GM06990 (cell line): Measurements from ENCODE around the gene TUB.

Experiments used
- DNase-seq: peaks from one replicate; pipeline ENCODE4 v3.0.0-alpha.2; 2011; ENCODE audit not compliant: insufficient read length; ENCODE audit errors: extremely low read depth
- H3K27me3 ChIP-seq: replicated peaks from 2 replicates; pipeline ENCODE4 v1.6.0; 2011; ENCODE audit warnings: low read length; ENCODE audit not compliant: control insufficient read depth, insufficient read depth
- H3K36me3 ChIP-seq: 2 replicates; pipeline ENCODE4 v1.5.1; 2011; ENCODE audit warnings: low read length; ENCODE audit not compliant: control insufficient read depth, insufficient read depth
- H3K4me3 ChIP-seq: replicated peaks from 2 replicates; pipeline ENCODE4 v1.5.1; 2011; ENCODE audit warnings: low read depth, mild to moderate bottlenecking, control low read depth, low read length
- TF ChIP-seq, protein P1 (sequence below): IDR thresholded peaks from 2 replicates; pipeline ENCODE4 v1.5.1; 2011; ENCODE audit warnings: low read length, control low read depth, mild to moderate bottlenecking, inconsistent platforms; ENCODE audit not compliant: insufficient read depth, poor library complexity, severe bottlenecking

Gene TUB

GRCh38 chr11:8086571-8086970 is 5.6 kb downstream of the TUB start:
- DNase-seq, result no peak
- H3K4me3 ChIP-seq, result no peak overlapping the region
- peaks cover 2% of the 10 kb centered on the region; the same call in 1 of the 2 replicates for H3K27me3 ChIP-seq
- no peaks in the 10 kb centered on the region for H3K36me3 ChIP-seq
- TF ChIP-seq, protein P1, sequence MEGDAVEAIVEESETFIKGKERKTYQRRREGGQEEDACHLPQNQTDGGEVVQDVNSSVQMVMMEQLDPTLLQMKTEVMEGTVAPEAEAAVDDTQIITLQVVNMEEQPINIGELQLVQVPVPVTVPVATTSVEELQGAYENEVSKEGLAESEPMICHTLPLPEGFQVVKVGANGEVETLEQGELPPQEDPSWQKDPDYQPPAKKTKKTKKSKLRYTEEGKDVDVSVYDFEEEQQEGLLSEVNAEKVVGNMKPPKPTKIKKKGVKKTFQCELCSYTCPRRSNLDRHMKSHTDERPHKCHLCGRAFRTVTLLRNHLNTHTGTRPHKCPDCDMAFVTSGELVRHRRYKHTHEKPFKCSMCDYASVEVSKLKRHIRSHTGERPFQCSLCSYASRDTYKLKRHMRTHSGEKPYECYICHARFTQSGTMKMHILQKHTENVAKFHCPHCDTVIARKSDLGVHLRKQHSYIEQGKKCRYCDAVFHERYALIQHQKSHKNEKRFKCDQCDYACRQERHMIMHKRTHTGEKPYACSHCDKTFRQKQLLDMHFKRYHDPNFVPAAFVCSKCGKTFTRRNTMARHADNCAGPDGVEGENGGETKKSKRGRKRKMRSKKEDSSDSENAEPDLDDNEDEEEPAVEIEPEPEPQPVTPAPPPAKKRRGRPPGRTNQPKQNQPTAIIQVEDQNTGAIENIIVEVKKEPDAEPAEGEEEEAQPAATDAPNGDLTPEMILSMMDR, result no peak

GRCh38 chr11:8087185-8087584 is 6.2 kb downstream of the TUB start:
- Histone ChIP-seq H3K36me3 (no peaks in the 10 kb centered on the region), H3K27me3 (no peaks in the 10 kb centered on the region; the same call in 1 of the 2 replicates), H3K4me3 (no peak overlapping the region)
- TF ChIP-seq, protein P1, result peak; percentile 40
- DNase-seq, result no peak

DNA sequence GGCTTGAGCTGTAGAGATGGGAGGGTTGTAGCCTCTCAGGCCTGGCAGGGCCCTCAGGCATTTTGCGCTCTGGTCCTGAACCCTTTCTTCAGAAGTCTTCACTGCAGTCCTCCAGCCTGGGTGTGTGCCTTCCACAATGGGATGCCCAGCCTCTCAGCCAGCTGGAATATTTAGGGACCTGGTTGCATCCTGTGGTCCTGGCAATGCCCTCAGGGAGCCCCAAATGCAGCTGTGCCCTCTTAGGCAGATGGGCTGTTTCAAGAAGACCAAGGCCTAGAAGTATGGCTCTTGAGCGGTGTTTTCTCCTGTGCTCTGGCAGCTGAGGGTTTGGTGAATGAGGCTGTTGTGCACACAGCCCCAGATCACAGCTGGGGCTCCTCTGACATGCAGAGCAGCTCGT is 6.7 kb downstream of the TUB start:
- DNase-seq, result no peak
- no peak overlapping the region for H3K4me3 ChIP-seq
- no peaks in the 10 kb centered on the region for H3K36me3 ChIP-seq
- TF ChIP-seq, protein P1, result no peak
- no peaks in the 10 kb centered on the region; the same call in 1 of the 2 replicates for H3K27me3 ChIP-seq

- DNase-seq, result no peak
- Histone ChIP-seq H3K36me3 (no peaks in the 10 kb centered on the region), H3K27me3 (no peaks in the 10 kb centered on the region), H3K4me3 (no peak overlapping the region)
- TF ChIP-seq, protein P1, result no peak
Measured at GRCh38 chr11:8089791-8090510, 8.9 kb downstream of the TUB start.

DNA sequence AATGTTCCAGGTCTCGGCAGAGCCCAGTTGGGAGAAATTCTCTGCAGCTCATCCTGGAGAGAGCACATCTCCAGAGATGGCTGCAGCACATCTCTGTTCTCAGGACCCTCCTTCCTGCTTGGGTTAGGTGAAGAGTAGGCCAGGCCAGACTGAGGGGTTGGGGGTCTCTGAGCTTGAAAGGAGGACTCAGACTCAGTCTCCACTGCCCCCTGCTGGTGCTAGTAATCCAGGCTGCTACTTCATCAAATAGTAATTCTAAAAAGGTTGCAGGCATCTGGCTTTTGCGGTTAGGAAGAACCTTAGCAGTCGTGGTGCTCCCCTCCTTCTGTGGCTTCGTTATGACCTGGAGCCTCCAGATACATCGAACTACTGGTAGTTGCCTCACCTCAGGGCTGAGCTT is 9.7 kb downstream of the TUB start:
- no peak for DNase-seq

More for the DNA sequence above, 9.7 kb downstream of the TUB start:
- Histone ChIP-seq H3K36me3 (no peaks in the 10 kb centered on the region), H3K27me3 (no peaks in the 10 kb centered on the region), H3K4me3 (no peak overlapping the region)
- TF ChIP-seq, protein P1, result peak; percentile 40
